Measurements from ENCODE around the gene EXD3. TPM values are rescaled to one million over a fixed set of nuclear protein-coding genes. Genes with fewer than 3 reads are reported as not detected.

The EXD3 gene
- total RNA-seq, 4 donors from 2014 or later, result 13.8 to 25.7 (median 17.7) TPM

DNA sequence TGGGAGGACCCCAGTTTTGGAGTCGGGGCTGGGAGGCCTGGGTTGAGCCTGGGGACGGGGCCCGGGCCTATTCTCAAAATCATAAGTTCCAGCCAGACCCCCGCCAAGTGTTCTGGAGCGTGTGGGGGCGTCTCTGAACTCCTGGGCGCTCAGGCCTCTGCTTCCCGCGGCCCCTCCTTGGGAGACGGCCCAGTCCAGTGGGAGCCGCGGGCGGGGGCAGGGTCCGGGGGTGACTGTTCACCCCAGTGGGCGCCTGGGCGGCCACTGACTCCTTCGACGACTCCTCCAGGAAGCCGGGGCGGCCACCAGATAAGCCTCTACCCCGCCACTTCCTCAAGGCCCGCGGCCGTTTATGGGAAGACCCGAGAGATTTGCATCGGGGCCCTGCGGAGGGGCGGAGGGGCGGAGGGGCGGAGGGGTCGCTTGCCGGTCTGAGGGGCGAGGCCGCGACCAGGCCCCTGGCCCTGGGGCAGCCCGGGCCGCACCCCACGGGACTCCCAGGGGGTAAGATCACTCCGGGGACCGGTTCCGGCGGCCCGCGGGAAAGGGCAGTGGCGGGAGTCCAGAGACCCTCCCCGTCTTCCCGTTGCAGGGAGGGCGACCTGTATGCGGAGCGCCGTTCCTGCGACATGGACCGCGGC, 144.8 kb downstream of the EXD3 start:
- H3K4me3 ChIP-seq (ENCODE audit: low read depth, poor library complexity, severe bottlenecking), result peak overlapping the region; percentile 18
- DNase-seq (ENCODE audit: low spot score in 2 of 2), result peak in 1 of 2 donors; percentile 88
- intact Hi-C loops (cut with DNase I; ENCODE audit: low total_unique reads), result no loop called here
- 19 to 40% methylated on average over 1 to 34 of the region's 54 CpGs for WGBS, 2 donors
- no peak for TF ChIP-seq POLR2A (IDR thresholded peaks at IDR 0.05)
- TF ChIP-seq, protein P1, sequence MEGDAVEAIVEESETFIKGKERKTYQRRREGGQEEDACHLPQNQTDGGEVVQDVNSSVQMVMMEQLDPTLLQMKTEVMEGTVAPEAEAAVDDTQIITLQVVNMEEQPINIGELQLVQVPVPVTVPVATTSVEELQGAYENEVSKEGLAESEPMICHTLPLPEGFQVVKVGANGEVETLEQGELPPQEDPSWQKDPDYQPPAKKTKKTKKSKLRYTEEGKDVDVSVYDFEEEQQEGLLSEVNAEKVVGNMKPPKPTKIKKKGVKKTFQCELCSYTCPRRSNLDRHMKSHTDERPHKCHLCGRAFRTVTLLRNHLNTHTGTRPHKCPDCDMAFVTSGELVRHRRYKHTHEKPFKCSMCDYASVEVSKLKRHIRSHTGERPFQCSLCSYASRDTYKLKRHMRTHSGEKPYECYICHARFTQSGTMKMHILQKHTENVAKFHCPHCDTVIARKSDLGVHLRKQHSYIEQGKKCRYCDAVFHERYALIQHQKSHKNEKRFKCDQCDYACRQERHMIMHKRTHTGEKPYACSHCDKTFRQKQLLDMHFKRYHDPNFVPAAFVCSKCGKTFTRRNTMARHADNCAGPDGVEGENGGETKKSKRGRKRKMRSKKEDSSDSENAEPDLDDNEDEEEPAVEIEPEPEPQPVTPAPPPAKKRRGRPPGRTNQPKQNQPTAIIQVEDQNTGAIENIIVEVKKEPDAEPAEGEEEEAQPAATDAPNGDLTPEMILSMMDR (IDR thresholded peaks at IDR 0.05), result no peak

DNA sequence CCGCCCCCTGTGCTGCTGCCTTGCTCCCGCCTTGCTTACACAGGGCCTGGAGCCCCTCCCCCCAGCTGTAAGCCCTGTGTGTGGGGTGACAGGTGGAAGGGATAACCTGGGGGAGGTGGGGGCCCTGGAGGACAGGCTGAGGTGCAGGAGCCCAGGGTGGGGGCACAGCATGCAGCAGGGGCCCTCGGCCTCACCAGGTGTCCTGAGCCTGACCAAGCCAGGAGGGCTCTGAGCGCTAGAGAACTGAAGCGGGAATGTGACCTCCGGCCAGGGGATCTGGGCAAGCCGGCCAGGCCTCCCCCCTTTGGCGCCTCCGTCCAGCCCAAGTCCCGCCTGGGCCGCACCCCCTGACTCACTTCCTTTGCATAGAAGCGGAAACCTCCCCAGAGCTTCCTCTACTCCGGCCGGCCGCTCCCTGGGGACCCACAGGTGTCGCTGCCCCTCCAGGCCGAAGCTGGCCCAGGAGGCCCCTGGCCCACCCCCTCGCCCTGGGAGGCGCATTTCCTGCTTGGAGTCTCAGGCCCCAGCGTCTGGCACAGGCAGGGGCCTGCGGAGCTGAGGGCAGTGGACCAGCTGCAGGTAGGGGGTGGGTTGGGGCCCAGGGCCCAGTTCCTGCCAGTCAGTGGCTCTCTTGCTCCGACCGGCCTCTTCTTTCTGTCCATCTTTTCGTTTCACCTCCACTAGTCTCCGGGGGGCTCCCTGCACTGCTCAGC, 145.5 kb downstream of the EXD3 start, which contains the start of gene TOR4A:
Gene TOR4A (plus strand): TSS at position 398 of the 713 bp plus-strand sequence. CDS start 964 bp downstream, outside the sequence.
- intact Hi-C loops (cut with DNase I; ENCODE audit: low total_unique reads), result no loop called here
- WGBS, 2 donors, result 18 to 34% methylated on average over 7 to 23 of the region's 25 CpGs
- no peak for TF ChIP-seq POLR2A (IDR thresholded peaks at IDR 0.05)
- TF ChIP-seq, protein P1 (IDR thresholded peaks at IDR 0.05), result no peak
- peak in 1 of 2 donors; percentile 96 for DNase-seq (ENCODE audit: low spot score in 2 of 2)
- H3K4me3 ChIP-seq (ENCODE audit: low read depth, poor library complexity, severe bottlenecking), result peak within 1 kb of the TSS; percentile 18

DNA sequence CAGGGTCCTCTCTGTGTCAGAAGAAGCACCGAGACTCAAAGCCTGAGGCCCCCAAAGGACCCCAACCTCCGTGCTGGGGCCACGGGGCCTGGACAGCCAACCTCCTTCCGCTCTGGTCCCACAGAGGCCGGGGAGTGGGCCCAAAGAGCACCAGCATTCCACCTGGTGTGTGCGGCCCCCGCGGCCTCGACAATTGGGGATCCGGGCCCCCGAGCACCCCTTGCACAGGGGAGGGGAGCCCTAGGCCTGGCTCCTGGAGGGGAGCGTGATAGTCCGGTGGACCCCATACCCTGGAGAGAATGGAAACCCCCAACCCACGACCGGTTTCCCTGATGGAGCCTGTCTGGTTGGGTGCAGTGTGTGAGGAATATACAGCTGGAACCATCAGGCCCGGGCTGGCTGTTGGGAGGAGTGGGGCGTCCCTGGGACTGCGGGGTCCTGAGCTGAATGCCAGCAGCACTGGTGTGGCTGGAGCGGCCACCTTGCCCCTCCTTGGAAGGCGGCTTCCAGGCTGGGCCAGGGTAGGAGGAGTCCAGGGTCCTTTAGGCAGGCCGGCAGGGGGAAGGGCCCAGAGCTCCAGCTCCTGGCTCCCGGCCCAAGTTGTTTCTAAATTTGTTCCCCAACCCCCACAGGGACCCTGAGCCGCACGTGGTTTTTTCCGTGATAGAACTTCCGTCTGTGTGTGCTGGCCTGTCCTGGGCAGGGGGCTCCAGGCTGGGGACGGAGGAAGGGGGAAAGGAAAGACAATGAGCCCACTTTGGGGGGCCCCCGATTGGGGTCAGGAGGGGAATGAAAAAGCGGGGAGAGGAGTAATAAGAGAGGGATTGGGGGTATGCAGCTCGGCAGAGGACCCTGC, 146.3 kb downstream of the EXD3 start:
- intact Hi-C loops (cut with DNase I; ENCODE audit: low total_unique reads), result no loop called here
- peak overlapping the region; percentile 5 for H3K4me3 ChIP-seq (ENCODE audit: low read depth, poor library complexity, severe bottlenecking)
- peak in 1 of 2 donors; percentile 93 for DNase-seq (ENCODE audit: low spot score in 2 of 2)
- TF ChIP-seq, protein P1 (IDR thresholded peaks at IDR 0.05), result no peak
- TF ChIP-seq POLR2A (IDR thresholded peaks at IDR 0.05), result no peak
- 47 to 49% methylated on average over 24 to 26 of the region's 30 CpGs for WGBS, 2 donors

DNA sequence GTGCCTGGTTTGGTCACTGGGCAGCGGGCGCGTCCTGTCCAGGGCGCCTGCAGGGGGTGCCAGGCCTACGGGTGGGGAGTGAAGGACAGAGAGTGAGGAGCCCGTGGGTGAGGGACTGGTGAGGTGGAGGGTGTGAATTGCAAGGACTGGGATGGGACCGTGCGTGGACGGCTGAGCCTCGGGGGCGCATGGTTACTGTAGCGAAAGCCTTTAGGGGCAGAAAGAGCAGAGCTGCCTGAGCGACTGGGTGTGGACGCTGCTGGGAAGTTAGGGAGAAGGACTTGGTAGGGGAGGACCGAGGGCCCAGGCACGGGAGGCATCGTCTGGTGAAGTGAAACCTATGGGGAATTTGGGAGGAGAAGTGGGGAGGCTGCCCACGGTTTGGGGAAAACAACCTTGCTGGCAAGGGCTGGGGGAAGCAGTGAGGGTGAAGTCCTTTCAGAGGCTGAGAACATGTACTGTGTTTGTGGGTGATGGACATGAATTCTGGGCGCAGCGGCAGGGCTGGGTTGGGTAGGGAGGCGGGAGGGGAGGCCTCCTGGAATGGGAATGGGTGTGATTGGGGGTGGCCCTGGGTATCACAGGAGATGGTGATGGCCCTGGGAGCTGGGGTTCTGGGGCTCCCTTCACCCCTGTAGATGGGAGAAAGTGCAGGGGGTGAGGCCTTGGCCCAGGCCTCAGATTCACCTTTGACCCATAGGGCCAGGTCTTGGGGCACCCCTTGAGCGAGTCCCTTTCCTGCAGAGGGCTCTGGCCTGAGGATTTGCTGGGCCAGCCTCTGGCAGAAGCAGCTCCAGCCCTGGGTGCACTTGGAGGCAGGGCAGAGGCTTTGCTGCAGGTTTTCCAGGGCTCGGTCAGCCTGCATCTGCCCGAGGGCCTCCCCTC, 147.1 kb downstream of the EXD3 start:
- no peak overlapping the region for H3K4me3 ChIP-seq (ENCODE audit: low read depth, poor library complexity, severe bottlenecking)
- WGBS, 2 donors, result 68 to 69% methylated on average over 23 of the region's 24 CpGs
- intact Hi-C loops (cut with DNase I; ENCODE audit: low total_unique reads), result no loop called here
- TF ChIP-seq POLR2A (IDR thresholded peaks at IDR 0.05), result no peak
- TF ChIP-seq, protein P1 (IDR thresholded peaks at IDR 0.05), result no peak
- DNase-seq (ENCODE audit: low spot score in 2 of 2), result no peak

DNA sequence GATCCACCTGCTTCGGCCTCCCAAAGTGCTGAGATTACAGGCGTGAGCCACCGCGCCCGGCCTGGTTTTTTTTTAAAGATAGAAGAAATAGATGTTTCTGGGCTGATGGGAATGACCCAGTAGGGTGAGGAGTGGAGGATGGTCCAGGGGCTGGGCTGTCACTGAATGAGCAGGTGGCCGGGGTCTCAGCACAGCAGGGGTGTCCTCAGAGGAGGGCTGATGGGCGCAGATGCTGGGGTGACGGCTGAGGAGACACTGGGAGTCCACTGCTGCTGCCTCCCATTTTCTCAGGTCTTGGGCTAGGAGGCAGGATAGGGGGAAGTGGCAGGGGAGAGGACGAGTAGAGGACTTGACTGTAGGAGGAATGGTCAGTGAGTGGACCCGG, 147.8 kb downstream of the EXD3 start:
- no peak overlapping the region for H3K4me3 ChIP-seq (ENCODE audit: low read depth, poor library complexity, severe bottlenecking)
- intact Hi-C loops (cut with DNase I; ENCODE audit: low total_unique reads), result no loop called here
- WGBS, 2 donors, result 76 to 83% methylated on average over 10 of the region's 10 CpGs
- TF ChIP-seq, protein P1 (IDR thresholded peaks at IDR 0.05), result no peak
- TF ChIP-seq POLR2A (IDR thresholded peaks at IDR 0.05), result no peak
- DNase-seq (ENCODE audit: low spot score in 2 of 2), result no peak
